Stimulated activated CD4-positive, alpha-beta T cell treated with anti-CD3 and anti-CD28 coated beads, Interleukin-15, amount 100 ng/mL, for 1 hour (primary cell): ENCODE data around the gene LBHD2.
A peak's percentile ranks its signal among the peaks of the same experiment; 100 is the strongest.

Experiments used
- DNase-seq, 2 donors: peaks; one replicate each; pipeline ENCODE4 v3.0.0-alpha.2; 2020; ENCODE audit warnings: low read depth in 1 of 2, low spot score in 1 of 2

LBHD2 gene

DNA sequence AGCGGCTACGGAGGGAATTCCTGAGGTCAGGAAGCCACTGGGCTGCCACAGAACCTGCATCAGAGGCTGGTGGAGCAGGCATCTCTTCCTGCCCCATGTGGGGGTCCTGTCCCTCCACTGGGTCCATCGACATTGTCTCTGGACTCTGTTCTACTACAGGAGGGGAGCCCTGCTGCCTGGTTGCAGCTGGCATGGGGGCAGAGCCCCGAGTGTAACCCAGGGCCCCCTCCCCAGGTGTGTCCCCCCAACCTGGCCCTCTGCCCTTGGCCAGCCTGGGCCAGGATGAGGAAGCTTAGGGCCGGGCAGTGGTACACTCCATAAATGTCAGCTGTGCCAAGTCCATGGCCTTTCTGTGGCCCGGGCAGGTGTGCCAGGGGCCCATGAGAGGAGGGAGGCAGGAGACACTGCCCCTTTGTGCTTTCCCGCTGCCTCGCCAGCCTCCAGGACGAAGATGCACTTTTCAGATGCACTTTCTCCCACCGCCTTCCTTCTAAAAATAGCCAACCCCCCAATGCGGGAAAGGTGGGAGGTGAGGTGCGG lies 6.5 kb downstream of the LBHD2 start:
- DNase-seq: no peak

DNA sequence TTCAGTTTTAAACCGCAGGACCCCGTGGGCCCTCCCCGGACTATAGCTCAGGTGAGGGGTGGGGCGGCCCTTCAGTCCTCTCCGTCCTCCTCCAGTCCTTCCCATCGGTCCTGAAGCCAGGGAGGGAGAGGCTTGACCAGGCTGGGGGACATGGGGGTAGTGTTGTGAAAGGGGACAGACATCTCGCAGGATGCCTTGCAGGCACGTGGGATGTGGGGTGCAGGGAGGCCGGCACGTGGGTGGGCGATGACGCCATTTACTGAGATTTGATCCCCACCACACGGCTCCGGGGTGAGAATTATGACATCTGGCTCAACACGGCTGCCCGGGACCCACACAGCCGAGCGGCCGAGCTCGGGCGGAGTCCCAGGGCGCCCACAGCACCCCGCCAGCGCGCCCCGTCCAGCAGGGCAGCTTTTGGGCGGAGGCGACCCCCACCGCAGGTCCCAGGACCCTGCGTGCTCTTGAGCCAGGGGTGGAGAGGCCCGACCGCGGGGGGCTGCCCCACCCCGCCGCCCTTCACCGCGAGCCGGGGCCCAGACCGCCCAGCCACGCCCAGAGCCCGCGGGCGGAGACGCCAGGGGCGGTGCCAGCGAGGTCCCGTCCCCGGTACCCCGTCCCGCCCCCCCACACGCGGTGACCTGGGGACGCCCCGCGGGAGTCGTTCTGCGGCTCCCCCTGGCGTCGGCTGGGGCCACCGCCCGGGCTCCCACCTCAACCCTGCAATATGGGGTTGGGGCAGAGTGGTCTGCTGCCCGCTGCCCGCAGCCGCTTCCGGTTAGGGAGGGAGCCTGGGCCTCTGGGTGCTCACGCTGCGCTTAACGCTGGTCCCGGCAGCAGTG lies 7.3 kb downstream of the LBHD2 start:
- DNase-seq: peak; percentile 57 to 76

DNA sequence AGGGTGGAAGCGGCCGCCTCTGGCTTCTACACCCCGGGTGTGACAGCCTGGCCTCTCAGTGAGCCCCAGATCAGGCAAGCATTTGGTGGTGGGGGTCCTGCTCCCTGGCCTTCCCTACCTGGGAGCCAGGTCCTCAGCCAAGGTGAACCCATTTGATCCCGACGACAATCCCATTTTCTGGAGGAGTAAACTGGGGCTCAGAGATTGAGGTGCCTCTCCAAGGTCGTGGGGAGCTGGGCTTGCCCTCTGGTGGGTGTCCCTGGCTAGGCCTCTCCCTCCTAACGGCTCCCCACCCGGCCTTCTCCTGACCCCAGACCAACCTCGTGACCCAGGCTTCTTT lies 7.8 kb downstream of the LBHD2 start:
- no peak for DNase-seq

DNA sequence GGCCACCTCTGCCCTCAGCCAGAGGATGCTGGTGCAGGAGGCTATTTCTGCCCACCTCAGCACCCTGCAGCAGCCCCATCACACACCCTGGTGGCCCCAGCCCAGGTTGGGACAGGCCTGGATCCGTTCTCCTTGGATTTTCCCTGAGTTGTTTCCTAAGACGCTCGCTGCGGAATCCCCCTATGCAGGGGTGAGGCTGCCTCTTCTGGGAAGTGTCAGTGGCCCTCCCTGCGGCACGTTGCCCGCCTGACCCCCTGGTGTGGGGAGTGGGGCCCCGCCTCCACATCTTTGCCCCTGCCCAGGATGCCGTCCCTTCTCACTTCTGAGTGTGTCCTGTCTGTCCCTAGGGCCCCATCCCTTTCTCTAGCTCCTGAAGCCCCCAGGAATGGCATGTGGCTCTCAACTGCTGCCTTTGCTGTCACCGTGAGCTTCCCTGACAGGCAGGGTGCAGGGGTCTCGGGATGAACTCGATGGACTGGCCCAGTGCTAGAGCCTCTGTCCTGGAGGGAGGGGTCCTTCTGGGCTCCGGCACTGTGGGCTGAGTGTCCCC lies 9.9 kb downstream of the LBHD2 start:
- DNase-seq: no peak

DNA sequence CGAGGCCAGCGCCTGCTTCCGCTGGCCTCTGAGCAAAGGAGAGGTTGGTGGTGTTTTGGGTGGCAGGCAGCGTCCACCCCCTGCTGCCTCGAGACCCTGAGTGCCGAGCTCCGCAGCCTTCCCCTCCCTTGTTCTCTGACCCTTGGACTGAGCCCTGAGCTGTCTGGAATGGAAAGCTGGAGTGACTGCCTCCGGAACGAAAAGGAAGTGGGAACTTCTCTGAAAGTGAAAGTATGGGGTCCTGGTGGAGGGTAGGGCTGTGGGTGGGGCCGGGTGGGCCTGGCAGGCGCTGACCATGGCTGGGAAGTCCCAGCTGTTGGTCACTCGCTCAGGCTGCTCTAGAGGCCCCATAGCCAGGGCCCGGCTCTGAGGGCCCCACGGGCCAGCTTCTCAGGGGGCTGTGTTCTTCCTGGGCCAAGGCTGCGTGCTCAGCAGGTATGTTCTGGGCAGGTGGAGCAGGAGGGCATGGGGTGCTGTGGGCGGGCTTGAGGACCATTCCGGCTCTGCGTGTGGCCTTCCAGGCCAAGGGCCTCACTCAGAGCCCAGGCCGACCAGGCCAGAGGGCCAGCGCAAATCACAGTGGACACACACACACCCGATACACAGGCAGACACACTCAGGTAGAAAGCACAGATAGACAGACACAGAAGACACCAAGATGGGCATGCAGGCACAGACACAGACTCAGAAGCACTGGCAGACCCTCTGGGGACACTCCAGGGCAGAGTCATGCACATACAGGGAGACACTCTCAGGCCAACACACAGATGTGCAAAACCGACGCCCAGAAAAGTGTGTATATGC lies 10.6 kb downstream of the LBHD2 start, which contains the start of gene EXOC3L4:
TSS of gene EXOC3L4 (plus strand) at position 320 of the 804 bp plus-strand sequence. CDS start 5,495 bp downstream, outside the sequence.
- no peak for DNase-seq

DNA sequence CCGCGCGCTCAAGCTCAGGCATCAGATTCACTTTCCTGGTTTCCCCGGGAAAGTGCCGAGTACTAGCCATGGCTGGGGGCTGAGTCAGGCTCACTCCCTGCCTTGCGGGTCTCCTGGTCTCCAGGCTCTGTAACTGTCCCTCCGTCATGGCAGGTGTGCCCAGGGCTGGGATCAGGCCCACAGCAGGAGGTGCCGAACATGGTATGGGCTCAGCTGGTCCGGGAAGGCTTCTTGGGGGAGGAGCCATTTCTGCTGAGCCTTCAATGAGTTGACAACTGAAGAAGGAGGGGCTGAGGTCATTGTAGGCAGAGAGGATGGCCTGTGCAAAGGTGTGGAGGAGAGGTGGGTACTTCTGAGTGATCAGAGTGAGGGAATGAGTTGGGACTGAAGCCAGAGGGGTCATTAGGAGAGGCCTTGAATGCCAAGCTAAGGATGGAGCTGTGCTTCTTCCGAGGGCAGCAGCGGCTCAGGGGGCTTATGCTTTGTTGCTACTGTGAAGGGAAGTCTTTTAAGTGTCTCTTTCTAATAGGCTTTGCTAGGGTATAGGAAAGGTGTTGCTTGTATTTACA lies 11.3 kb downstream of the LBHD2 start:
- no peak for DNase-seq

DNA sequence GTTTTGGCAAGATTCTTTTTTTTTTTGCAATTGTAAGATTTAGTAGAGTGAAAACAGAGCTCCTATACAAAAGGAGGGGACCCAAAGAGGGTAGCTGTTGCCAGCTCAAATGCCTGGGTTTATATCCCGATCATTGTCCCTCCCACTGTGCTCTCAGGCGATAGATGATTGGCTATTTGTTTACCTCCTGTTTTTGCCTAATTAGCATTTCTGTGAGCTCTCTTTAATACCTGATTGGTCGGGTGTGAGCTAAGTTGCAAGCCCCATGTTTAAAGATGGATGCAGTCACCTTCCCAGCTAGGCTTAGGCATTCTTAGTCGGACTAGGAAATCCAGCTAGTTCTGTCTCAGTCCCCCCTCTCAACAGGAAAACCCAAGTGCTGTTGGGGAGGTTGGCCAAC lies 12.4 kb downstream of the LBHD2 start:
- DNase-seq: no peak

DNA sequence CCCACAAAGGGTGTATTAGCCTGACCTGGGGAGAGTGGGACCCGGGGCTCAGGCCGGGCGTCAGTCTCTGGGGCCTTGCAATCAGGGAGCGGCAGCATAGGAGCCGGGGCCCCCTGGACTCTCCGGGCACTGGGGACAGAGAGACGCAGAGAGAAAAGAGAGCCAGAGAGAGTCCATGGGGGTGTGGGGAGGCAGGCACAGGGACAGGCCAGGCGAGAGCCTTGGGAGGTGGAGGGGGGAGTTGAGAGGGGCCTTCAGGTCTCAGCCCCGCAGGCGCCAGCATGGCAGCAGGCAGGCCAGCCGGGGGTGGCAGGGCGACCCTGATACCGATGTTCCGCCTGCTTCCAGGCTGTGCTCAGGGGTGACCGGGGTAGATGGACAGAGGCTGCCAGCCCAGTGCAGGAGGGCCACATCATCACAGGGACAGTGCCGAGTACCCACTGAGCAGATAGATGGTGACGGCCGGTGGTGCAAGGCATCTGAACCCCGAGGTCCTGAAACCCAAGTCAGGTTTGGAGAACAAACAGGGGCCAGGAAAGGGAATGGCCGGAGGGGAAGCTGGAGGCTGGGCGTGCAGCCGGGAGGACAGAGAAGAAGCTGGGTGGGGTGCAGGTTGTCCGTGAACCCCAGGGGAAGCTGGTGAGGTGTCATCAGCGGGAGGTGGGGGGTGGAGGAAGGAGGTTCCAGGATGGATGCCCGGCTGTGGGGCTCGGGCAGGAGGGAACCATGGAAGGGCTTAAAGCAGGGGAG lies 13.4 kb downstream of the LBHD2 start:
- no peak for DNase-seq

DNA sequence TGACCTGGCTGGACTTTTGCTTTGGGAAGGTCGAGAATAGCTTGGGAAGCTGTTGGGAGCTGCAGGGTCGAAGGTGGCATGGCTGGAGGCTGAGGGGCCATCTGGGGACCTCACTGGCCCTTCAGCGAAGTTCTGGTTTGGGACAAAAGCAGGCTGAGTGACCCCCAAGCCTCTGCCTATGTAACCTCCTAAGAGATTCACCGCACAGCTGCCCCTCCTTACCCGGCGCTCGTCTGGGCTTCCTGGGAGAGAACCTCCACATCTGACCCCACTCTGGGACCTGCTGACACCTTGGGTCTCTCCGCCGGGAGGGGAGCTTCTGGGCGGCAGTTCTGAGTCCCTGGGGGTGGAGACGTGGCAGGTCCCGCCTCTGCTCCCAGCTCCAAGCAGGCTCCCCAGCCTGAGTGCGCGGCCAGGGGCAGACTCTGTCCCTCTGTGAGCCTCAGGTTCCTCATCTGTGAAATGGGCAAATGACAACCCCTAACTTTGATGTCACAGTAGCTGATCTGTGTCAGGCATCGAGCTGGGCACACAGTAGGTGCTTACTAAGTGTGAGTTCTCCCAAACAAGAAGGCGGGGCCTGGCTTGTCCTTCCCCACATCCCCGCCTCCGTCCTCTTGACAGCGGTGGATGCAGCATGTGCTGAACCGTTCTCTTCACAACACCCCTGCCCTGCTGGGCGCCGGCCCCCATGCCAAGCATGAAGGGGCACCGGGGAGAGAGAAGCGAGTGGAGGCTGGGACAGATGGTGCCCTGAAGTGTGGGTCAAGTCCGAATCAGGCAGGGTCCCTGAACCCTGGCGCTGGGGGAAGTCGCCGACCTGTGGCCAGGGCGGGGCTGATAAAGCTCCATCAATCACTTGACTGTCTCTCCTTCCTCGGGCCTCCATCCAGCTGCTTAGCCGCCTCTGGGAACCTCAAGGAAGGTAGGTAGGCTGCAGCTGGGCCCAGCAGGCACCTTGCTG lies 14.3 kb downstream of the LBHD2 start:
- DNase-seq: no peak

DNA sequence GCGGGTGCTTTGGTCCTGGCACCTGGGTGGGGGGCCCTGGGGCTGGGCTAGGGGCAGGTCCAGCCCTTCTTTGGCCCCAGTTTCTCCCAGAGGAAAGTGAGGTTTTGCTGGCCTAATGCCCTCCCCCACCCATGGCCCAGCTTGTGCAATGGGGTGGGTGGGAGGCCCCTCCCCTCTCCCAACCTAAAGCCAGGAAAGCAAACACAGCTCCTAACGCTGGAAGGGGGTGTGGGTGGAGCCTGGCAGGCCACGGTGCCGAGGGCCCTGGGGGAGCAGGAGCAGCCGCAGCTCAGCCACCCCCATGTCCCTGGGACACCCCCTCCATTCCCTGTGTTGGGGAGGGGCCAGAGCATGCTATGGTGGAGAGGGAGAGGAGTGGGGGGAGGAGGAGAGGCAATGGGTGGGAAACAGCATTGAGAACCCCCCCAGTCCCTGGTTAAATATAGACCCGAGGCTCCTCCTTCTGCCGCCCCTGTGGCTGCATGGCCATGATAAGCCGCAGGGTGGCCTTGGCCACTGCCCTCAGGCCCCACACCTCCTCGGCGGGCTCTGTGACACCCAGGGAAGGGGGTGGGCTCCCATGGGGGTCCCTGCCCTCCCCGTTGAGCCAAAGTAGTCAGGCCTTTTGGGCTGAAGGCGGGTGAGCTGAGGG lies 15.2 kb downstream of the LBHD2 start:
- DNase-seq: no peak

DNA sequence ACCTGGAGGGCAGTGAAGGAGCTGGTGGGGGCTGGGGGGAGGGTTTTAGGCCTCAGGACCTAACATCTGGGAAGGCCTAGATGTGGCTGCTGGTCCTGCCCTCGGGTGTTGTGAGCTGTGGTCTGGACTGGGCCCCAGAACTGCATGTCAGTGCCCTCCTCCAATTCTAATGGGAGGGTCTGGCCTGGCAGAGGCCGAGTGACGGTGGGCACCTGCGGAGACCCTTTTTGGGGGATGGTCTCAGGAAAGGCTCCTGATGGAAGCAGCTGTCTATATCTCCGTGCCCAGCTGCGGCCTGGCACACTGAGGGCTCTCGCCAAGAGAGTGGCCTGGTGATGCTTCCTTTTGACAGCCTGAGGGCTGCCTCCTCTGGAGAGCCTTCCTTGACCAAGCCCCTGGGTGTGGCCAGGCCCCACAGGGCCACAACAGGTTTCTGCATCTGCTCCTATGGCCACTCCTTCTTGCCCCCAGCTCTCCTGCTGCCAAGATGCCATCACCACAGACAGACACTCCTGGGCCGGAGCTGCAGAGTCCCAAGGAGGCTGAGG lies 15.8 kb downstream of the LBHD2 start:
- no peak for DNase-seq

DNA sequence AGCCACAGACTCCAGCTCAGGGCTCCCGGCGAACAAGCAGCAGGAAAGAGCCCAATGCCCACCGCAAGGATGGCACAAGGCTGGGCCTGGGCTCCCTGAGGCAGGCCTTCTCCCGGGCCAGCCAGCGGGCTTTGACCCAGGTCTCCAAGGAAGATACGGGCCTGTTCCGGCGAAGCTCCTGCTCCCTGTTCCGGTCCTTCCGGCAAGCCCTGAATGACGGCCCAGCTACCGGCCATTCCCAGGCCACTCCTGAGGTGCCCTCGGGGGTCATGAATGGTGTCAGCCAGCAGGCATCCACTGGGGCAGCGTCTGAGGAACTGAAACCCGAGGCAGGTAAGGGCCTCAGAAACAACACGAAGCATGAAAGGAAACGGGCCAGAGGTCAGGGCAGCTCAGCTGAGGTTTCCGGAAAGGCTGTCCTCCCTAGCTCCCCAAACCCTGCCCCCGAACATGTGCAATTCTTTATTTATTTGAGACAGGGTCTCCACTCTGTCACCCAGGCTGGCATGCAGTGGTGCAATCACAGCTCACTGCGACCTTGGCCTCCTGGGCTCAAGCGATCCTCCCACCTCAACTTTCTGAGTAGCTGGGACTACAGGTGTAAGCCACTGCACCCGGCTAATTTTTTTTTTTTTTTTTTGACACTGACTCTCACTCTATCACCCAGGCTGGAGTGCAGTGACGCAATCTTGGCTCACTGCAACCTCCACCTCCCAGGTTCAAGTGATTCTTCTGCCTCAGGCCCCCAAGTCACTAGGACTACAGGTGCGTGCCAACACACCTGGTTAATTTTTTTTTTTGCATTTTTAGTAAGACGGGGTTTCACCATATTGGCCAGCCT lies 16.5 kb downstream of the LBHD2 start:
- no peak for DNase-seq

DNA sequence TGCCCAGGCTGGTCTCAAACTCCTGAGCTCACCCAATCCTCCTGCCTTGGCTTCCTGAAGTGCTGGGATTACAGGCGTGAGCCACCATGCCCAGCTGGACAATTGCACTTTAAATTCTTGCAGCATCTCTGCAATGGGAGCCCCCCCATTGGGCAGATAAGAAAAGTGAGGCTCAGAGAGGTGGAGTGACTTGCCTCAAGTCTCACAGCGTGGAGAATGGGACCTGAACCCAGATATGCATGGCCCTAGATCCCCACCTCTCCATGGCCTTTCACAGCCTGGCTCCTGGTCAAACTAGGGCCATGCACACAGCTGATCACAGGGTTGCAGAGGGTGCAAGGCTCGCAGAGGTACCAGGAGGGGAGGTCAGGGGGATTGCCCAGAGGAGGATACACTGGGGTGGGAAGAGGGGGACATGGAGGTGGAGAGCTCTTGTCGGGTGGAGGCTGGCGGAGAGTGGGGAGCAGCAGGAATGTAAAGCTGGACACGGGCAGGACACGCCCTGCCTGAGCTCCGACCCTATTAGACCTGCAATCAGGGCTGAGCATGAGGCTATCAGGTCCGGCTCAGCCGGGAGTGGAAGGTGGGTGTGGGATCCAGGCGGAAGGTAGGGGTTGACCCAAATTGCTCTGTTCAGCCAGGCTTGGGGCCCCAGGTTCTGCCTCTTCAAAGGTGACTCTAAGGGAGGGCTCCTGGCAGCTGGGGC lies 17.4 kb downstream of the LBHD2 start:
- no peak for DNase-seq

DNA sequence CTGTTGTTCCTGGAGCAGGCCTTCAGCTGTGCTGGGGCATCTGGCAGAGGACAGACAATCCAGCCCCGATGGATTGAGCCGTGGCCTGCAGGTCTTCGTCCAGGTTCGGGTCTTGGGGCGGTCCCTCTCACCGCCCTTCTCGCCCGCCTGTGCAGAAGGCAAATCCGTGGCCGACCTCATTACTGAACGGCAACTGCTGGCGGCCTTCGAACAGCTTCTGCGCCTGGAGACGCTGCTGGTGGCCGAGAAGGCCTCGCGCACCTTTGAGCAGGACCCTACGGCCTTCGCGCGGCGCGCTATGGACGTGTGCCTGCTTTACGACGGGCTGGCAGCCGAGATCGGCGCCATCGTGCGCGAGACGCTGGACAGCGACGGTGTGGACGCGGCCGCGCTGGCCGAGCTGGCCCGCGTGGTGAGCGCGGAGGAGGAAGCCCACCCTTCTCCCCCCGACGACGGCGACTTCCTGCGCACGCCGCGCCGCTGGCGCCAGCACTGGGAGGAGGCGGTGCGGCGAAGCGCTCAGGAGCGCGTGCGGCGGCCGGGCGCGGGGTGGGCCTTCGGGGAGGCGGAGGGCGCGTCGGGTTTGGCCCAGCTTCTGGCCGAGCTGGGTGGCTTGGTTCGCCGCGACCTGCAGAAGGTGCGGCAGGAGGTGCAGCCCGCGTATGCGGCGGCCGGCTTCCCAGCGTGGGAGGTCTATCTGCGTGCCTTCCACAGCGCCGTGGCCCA lies 18.1 kb downstream of the LBHD2 start:
- no peak for DNase-seq

DNA sequence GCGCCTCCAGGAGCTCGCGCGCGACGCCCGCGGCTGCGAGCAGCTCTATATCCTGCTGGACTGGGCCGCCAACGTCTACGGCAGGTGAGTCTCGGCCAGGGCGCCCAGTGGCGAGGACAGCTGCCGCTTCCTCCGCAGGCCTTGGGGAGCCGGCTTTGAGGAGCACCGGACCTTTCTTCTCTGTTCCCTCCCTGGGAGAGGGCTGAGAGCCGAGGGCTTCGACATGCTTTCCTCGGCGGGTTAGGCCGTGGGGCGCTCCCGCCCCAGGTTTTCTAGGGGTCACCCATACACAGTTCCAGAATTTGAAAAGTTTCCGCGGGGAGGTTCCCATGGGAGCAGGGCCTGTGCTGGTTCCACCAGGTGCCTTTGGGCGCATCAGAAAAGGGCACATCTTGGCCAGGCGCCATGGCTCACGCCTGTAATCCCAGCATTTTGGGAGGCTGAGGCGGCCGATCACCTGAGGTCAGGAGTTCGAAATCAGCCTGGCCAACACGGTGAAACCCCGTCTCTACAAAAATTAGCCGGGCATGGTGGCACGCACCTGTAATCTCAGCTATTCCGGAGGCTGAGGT lies 18.8 kb downstream of the LBHD2 start:
- DNase-seq: no peak
